Left cardiac atrium (tissue), 4 donors: ENCODE data around the gene LRRTM1. TPM values are rescaled to one million over a fixed set of nuclear protein-coding genes. Genes with fewer than 3 reads are reported as not detected.

Experiments
- ATAC-seq, 2 donors: fragments of 200-7000 bp; cut with Tn5 transposase; one replicate each; pipeline ENCODE4 v1.9.1; 2020; ENCODE audit warnings: mild to moderate bottlenecking in 2 of 2, moderate library complexity in 2 of 2
- DNase-seq: peaks from one replicate; pipeline ENCODE4 v3.0.0-alpha.2; 2020
- intact Hi-C, 2 donors: fragments of 100-400 bp; cut with DNase I; formaldehyde crosslinking; loops; one replicate each; pipeline versions ENCODE4 v1.14.1 to v1.15.1; 2022 to 2023
- total RNA-seq, 2 donors: library from RNA; stranded (reverse); fragmentation: NEBNext Ultra II Directional; extraction: Animal tissue kit (Norgen Biotek cat#: 25700); gene quantifications; one replicate each; pipeline ENCODE4 v1.2.1, GENCODE V29; 2021
- donor health status: DM: no; HTN: yes; CAD: no.
- donor health status: DM: no; HTN: yes; CAD: no; lungs with severe emphysema.
- donor health status: DM: yes; HTN: yes; CAD: no.
- donor health status: Dilated cardiomyopathy.

The LRRTM1 gene
- total RNA-seq, 2 donors from 2014 or later = 0.18 to 0.41 TPM

- intact Hi-C loops = no loop called here
- DNase-seq (no peak), ATAC-seq (no peak)
Observed at GRCh38 chr2:80255918-80256781, 48.4 kb downstream of the LRRTM1 start.

- ATAC-seq (no peak), DNase-seq (no peak)
- intact Hi-C loops = no loop called here
Observed at GRCh38 chr2:80252294-80252986, 52.1 kb downstream of the LRRTM1 start.
